ENCODE measurements around the gene ZBTB20.
A peak's percentile ranks its signal among the peaks of the same experiment; 100 is the strongest.

Gene ZBTB20

GRCh38 chr3:114427285-114428043, 719.6 kb downstream of the ZBTB20 start:
- DNase-seq = peak in 1 of 2 donors; percentile 4

DNA sequence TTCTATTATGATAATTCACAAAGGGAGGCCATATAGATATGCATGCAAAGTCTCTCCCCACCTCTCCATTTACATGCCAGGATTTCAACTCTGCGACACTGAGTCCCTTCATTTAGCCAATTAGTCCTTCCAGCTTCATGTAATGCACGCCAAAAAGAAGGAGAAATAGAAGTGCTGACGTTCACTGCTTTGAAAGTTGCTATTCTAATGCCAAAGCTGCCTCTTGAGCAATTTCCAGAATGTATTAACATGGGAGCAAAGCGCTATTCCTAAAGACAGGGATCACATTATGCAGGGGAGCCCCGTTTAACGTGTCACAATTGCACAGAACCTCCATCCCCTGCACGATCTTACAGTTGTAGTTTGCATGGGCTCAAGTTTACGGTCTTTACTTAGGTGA, 722.8 kb downstream of the ZBTB20 start:
- no peak for DNase-seq

DNA sequence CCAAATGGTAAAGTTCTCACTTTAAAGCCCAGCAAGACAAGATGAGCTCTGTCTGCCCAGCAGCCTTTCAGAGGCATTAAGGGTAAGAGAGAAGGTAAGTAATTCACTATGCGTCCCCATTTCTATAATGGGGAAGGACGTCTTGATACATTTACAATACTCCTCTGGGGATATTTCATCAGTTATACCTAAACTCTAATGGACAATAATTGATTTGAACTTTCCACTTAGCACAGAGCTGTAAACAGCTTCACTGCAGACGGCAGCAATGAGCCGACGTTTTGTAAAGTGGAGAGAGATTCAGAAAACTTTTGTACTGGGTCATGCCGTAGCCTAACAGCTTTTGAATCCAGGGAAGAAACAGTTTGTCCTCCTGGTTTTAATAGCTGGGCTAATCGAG, 725.9 kb downstream of the ZBTB20 start:
- no peak for DNase-seq

GRCh38 chr3:114420072-114420471, 727.0 kb downstream of the ZBTB20 start:
- DNase-seq = peak in 1 of 2 donors; percentile 5

- DNase-seq = peak; percentile 78 to 80
Measured at GRCh38 chr3:114418724-114419543, 728.2 kb downstream of the ZBTB20 start.

- DNase-seq = peak; percentile 16 to 19
Measured at GRCh38 chr3:114418107-114418506, 729.0 kb downstream of the ZBTB20 start.

DNA sequence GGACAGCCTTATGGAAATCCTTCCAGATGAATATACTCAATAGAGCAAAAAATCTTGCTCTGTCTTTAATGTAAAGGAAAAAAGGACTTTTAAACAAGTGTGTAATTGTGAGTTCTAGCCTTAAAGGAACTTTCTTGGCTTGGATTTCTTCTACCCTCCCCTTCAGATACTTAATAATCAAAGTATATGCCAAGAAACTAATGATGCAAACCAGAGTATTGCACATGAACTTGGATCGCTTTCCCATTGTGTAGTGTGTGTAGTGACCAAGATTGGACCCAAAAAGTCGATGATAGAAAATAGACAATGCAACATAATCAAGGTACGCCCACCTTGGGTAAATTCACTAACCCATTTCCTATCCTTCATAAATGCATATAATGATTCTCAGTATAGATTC, 729.4 kb downstream of the ZBTB20 start:
- no peak for DNase-seq

GRCh38 chr3:114417265-114417664, 729.8 kb downstream of the ZBTB20 start:
- DNase-seq = no peak

GRCh38 chr3:114411811-114412803, 735.0 kb downstream of the ZBTB20 start:
- DNase-seq = peak; percentile 38 to 56

DNA sequence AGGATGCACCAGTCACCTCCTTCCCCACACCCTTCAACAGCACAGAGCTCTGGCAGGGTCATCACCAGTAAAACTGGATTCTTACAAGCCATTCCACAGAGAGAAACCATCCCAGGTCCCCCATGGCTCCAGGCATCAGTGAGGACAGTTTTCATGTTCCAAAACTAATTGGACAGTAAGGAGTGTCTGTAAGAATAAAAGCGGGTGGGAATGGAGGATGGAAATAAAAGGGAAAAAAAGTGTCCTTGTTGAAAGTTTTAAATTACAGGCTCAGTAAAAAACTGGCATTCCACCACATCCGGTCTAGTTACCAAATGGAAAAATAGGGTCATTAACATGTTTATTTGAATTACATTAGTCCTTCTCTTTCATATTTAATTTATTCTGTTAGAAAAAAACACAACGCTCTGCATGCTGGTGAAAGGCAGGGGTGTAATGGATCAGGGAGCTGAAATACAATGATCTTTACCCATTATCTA, 735.9 kb downstream of the ZBTB20 start:
- DNase-seq = no peak

DNA sequence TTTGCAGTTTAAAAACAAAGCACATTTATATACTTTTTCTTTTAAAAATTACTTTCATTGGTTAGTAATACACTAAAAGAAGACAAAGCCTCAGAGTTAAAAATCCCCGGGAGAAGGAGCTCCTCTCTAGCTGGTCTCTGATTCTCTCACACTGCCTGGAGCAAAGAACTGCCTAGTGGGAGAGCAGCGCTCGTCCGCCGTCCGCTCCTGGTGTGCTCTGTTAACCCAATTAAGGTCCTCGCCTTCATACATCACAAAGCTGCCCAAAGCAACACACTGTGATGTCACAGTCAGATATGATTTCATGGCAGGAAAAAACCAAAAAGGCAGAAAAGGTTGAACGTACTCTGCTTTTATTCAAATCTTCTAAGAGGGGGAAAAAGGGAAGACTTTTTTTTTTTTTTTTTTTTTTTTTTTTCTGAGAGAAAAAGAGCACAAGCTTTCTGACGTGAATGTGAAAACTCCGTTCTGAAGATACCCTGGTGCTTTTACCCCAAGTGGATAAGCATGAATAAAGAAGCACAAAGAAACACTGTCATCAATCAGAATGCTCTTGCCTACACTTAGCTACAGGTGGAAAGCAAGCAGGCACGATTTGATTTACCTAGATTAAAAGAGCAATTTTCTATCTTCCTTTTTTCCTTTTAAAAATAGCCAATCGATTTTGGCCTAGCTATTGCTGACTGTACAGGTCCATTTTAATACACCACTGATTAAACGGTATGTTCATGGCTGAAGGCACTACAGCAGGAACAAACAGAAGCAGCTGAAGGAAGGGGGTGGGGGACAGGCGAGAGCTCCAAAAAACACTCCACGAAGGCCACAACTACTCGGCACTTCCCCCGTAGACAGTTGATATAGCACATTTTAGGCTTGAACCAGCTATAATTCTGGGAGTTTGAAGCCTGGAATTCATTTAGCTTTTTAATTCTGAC, 738.1 kb downstream of the ZBTB20 start:
- no peak for DNase-seq

- no peak for DNase-seq
Measured at GRCh38 chr3:114406922-114407321, 740.2 kb downstream of the ZBTB20 start.

DNA sequence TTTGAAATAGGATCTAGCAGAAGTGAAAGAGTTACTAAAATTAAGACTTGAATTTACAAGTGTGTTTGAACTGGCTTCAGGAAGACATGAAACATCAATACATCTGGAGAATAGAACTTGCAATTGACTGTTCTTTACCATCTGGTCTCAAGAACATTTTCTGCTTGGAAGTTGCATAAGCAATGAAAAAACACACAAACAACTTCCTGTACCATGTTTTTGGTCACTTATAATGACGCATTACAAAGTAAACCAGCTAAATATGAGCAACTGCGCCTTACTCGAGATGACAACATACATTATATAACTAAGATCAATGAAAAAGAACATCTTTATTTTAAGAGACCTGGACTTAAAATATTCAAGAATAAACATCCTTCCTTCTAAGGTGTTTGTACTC, 740.8 kb downstream of the ZBTB20 start:
- DNase-seq = no peak

GRCh38 chr3:114405202-114405990, 741.7 kb downstream of the ZBTB20 start:
- no peak for DNase-seq

- no peak for DNase-seq
Measured at GRCh38 chr3:114404590-114404989, 742.5 kb downstream of the ZBTB20 start.

- no peak for DNase-seq
Measured at GRCh38 chr3:114402838-114403237, 744.2 kb downstream of the ZBTB20 start.

DNA sequence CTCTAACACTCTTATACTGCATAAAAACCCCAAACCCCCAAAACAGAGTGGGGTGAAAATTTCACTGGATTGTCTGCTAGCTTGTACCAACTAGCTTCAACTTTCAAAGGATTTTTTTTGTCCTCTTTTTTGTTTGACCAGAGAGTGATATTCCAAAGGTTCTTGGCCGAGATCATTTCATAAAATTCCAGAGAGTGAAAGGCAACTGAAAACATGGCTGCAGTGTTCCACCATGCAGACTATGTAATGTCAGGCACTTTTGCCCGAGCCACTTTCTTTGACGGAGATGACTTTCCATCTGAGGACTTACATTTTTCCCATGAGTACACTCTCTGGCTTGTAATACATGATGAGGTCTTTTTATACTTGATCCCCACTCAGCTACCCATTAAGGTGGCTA, 745.7 kb downstream of the ZBTB20 start:
- no peak for DNase-seq

DNA sequence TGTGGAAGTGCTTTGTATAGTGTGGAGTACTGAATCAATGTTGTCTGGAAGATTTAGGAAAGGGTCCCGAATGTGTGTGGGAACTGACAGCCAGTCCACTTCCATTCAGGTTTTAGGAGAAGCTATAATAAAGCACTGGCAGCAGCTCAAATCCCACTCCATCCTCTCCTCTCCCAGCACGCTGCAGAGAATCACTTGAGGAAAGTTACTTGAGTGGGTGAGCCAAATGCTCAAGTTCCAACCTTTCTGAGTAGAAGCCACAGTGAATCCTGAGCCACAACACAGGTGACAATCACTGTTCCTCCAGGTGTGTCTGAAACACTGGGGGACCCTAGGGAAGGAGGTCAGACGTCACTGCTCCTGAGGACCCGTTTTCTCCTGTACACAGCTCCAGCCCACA, 746.7 kb downstream of the ZBTB20 start:
- no peak for DNase-seq

- no peak for DNase-seq
Measured at GRCh38 chr3:114394551-114394950, 752.5 kb downstream of the ZBTB20 start.

- no peak for DNase-seq
Measured at GRCh38 chr3:114393367-114394072, 753.6 kb downstream of the ZBTB20 start.
